HEK293 (cell line): ENCODE data around the gene MRPS18A.

Experiments
- GLIS2 ChIP-seq: fragments of 450-650 bp; formaldehyde crosslinking; IDR thresholded peaks from 2 replicates; pipeline ENCODE4 v1.5.1; 2016; ENCODE audit warnings: missing biosample characterization, missing genetic modification characterization
- HOXA7 ChIP-seq: sonication (generic); formaldehyde crosslinking; IDR thresholded peaks from 2 replicates; pipeline ENCODE4 v1.8.1; 2022; ENCODE audit warnings: missing genetic modification reagents, borderline replicate concordance
- HOXC10 ChIP-seq: sonication (generic); formaldehyde crosslinking; IDR thresholded peaks from 2 replicates; pipeline ENCODE4 v1.8.1; 2023; ENCODE audit warnings: mild to moderate bottlenecking, missing genetic modification reagents
- KLF8 ChIP-seq: fragments of 450-650 bp; formaldehyde crosslinking; IDR thresholded peaks from 2 replicates; pipeline ENCODE4 v1.5.1; 2016; ENCODE audit warnings: missing biosample characterization, missing genetic modification characterization
- MYNN ChIP-seq: fragments of 450-650 bp; formaldehyde crosslinking; IDR thresholded peaks from 2 replicates; pipeline ENCODE4 v1.5.1; 2016; ENCODE audit warnings: missing biosample characterization, missing genetic modification characterization, borderline replicate concordance
- RBAK ChIP-seq: fragments of 450-650 bp; formaldehyde crosslinking; IDR thresholded peaks from 2 replicates; pipeline ENCODE4 v1.5.1; 2016; ENCODE audit warnings: missing biosample characterization, missing genetic modification characterization
- SP2 ChIP-seq: fragments of 450-650 bp; formaldehyde crosslinking; IDR thresholded peaks from 2 replicates; pipeline ENCODE4 v1.5.1; 2016; ENCODE audit warnings: missing biosample characterization, missing genetic modification characterization
- SP7 ChIP-seq: fragments of 450-650 bp; formaldehyde crosslinking; IDR thresholded peaks from 2 replicates; pipeline ENCODE4 v1.5.1; 2016; ENCODE audit warnings: missing biosample characterization, missing genetic modification characterization
- TRIM28 ChIP-seq: IDR thresholded peaks from 2 replicates; pipeline ENCODE4 v1.6.1; 2011; ENCODE audit warnings: low read length, control low read depth, borderline replicate concordance
- ZBTB21 ChIP-seq: fragments of 450-650 bp; formaldehyde crosslinking; IDR thresholded peaks from 2 replicates; pipeline ENCODE4 v1.5.1; 2017; ENCODE audit warnings: missing biosample characterization, missing genetic modification characterization
- ZBTB48 ChIP-seq: fragments of 450-650 bp; formaldehyde crosslinking; IDR thresholded peaks from 2 replicates; pipeline ENCODE4 v1.5.1; 2016; ENCODE audit warnings: missing biosample characterization, missing genetic modification characterization
- ZNF112 ChIP-seq: fragments of 450-650 bp; formaldehyde crosslinking; IDR thresholded peaks from 2 replicates; pipeline ENCODE4 v1.5.0; 2017; ENCODE audit warnings: missing biosample characterization, missing genetic modification characterization
- ZNF114 ChIP-seq: fragments of 450-650 bp; formaldehyde crosslinking; IDR thresholded peaks from 2 replicates; pipeline ENCODE4 v1.5.0; 2017; ENCODE audit warnings: missing biosample characterization, missing genetic modification characterization
- ZNF155 ChIP-seq: fragments of 450-650 bp; formaldehyde crosslinking; IDR thresholded peaks from 2 replicates; pipeline ENCODE4 v1.5.1; 2016; ENCODE audit warnings: missing biosample characterization, missing genetic modification characterization
- ZNF214 ChIP-seq: fragments of 450-650 bp; formaldehyde crosslinking; IDR thresholded peaks from 2 replicates; pipeline ENCODE4 v1.5.1; 2017; ENCODE audit warnings: missing biosample characterization, mild to moderate bottlenecking, missing genetic modification characterization, borderline replicate concordance
- ZNF23 ChIP-seq: fragments of 450-650 bp; formaldehyde crosslinking; IDR thresholded peaks from 2 replicates; pipeline ENCODE4 v1.5.1; 2016; ENCODE audit warnings: missing biosample characterization, missing genetic modification characterization, borderline replicate concordance
- ZNF292 ChIP-seq: fragments of 450-650 bp; formaldehyde crosslinking; IDR thresholded peaks from 2 replicates; pipeline ENCODE4 v1.5.1; 2016; ENCODE audit warnings: low read depth, missing biosample characterization, missing genetic modification characterization, borderline replicate concordance
- ZNF501 ChIP-seq: fragments of 450-650 bp; formaldehyde crosslinking; IDR thresholded peaks from 2 replicates; pipeline ENCODE4 v1.5.1; 2016; ENCODE audit warnings: missing biosample characterization, missing genetic modification characterization
- ZNF530 ChIP-seq: fragments of 450-650 bp; formaldehyde crosslinking; IDR thresholded peaks from 2 replicates; pipeline ENCODE4 v1.5.1; 2016; ENCODE audit warnings: low read depth, missing biosample characterization, missing genetic modification characterization
- ZNF549 ChIP-seq: fragments of 450-650 bp; IDR thresholded peaks from 2 replicates; pipeline ENCODE4 v1.5.1; 2018; ENCODE audit warnings: missing biosample characterization, missing genetic modification characterization, mild to moderate bottlenecking, inconsistent platforms, moderate library complexity
- ZNF626 ChIP-seq: fragments of 450-650 bp; sonication (Bioruptor Pico); formaldehyde crosslinking; IDR thresholded peaks from 2 replicates; pipeline ENCODE4 v1.5.1; 2018; ENCODE audit warnings: missing biosample characterization, missing genetic modification characterization, inconsistent platforms
- ZNF664 ChIP-seq: fragments of 450-650 bp; formaldehyde crosslinking; IDR thresholded peaks from 2 replicates; pipeline ENCODE4 v1.5.1; 2016; ENCODE audit warnings: missing biosample characterization, missing genetic modification characterization
- ZNF776 ChIP-seq: fragments of 450-650 bp; formaldehyde crosslinking; IDR thresholded peaks from 2 replicates; pipeline ENCODE4 v1.5.0; 2017; ENCODE audit warnings: missing biosample characterization, missing genetic modification characterization, borderline replicate concordance
- ZNF791 ChIP-seq: fragments of 450-650 bp; formaldehyde crosslinking; IDR thresholded peaks from 2 replicates; pipeline ENCODE4 v1.5.1; 2016; ENCODE audit warnings: missing biosample characterization, missing genetic modification characterization
- ZNF792 ChIP-seq: fragments of 450-650 bp; formaldehyde crosslinking; IDR thresholded peaks from 2 replicates; pipeline ENCODE4 v1.5.1; 2016; ENCODE audit warnings: missing biosample characterization, missing genetic modification characterization
- ZSCAN16 ChIP-seq: fragments of 450-650 bp; formaldehyde crosslinking; IDR thresholded peaks from 2 replicates; pipeline ENCODE4 v1.5.1; 2016; ENCODE audit warnings: missing biosample characterization, missing genetic modification characterization
- TF ChIP-seq, protein P1 (sequence below): fragments of 450-650 bp; formaldehyde crosslinking; IDR thresholded peaks from 2 replicates; pipeline ENCODE4 v1.5.1; 2016; ENCODE audit warnings: missing biosample characterization, missing genetic modification characterization
- TF ChIP-seq, protein P2 (sequence below): fragments of 450-650 bp; formaldehyde crosslinking; IDR thresholded peaks from 2 replicates; pipeline ENCODE4 v1.5.1; 2016; ENCODE audit warnings: missing biosample characterization, missing genetic modification characterization
- TF ChIP-seq, protein P3 (sequence below): fragments of 450-650 bp; formaldehyde crosslinking; IDR thresholded peaks from 2 replicates; pipeline ENCODE4 v1.5.1; 2016; ENCODE audit warnings: missing biosample characterization, missing genetic modification characterization, low read depth
- TF ChIP-seq, protein P4 (sequence below): fragments of 450-650 bp; formaldehyde crosslinking; IDR thresholded peaks from 2 replicates; pipeline ENCODE4 v1.5.1; 2016; ENCODE audit warnings: missing biosample characterization, missing genetic modification characterization
- TF ChIP-seq, protein P5 (sequence below): fragments of 450-650 bp; formaldehyde crosslinking; IDR thresholded peaks from 2 replicates; pipeline ENCODE4 v1.5.1; 2016; ENCODE audit warnings: missing biosample characterization, missing genetic modification characterization, borderline replicate concordance

Gene MRPS18A

DNA sequence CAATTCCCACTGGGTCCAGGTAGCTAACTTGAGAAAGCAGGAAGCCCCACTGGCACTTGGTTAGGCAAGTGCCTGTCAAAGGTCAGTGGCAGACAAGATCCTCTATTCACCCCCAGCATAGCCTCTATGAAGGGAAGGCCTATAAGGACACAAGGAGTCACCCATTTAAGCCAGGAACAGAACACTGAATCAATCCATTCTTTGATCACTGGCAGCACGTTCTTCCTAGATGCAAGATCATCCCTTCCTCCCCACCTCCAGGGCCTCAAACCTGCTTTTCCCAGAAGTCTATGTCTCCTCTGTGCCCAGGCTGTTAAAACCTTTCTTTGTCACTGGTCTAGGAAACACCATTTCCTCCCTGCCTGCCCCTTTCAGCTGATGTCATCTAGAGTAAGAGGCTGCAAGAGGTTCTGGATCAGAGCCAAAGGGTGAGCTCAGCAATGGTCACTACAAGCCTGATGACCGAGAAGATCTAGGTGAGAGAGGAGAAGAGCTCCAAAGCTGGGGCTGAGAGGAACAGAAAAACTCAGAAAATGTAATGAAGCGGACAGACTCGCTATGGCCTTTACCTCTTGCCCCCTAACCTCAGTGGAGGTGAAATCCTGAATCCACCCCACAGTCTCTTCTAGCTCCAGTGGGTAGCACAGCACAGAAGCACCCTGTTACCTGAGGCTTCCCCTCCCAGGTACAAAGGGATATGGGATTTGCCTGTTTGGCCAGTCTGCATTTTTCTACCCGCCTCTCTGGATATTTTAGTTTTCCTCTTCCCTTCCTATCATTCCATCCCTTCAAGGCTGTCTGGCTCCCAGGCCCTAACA lies 60.4 kb downstream of the MRPS18A start (continued):
- TF ChIP-seq, protein P1, sequence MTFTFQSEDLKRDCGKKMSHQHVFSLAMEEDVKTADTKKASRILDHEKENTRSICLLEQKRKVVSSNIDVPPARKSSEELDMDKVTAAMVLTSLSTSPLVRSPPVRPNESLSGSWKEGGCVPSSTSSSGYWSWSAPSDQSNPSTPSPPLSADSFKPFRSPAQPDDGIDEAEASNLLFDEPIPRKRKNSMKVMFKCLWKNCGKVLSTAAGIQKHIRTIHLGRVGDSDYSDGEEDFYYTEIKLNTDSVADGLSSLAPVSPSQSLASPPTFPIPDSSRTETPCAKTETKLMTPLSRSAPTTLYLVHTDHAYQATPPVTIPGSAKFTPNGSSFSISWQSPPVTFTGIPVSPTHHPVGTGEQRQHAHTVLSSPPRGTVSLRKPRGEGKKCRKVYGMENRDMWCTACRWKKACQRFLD (tag by site-specific recombination), result no peak
- TF ChIP-seq ZBTB21 (peak; percentile 87), SP7 (tag by site-specific recombination) (peak; percentile 85), ZNF549 (tag by site-specific recombination) (no peak), SP2 (no peak), ZNF112 (tag by site-specific recombination) (no peak), HOXC10 (CRISPR knock-in tag) (no peak), ZNF214 (tag by site-specific recombination) (no peak), GLIS2 (tag by site-specific recombination) (no peak), ZNF791 (tag by site-specific recombination) (no peak), ZNF23 (tag by site-specific recombination) (no peak), ZNF664 (tag by site-specific recombination) (no peak), ZSCAN16 (tag by site-specific recombination) (no peak), RBAK (tag by site-specific recombination) (no peak), ZNF292 (tag by site-specific recombination) (no peak), TRIM28 (peak; percentile 76; the same call in 1 of the 2 replicates), ZNF114 (tag by site-specific recombination) (no peak), KLF8 (tag by site-specific recombination) (peak; percentile 31; the same call in 1 of the 2 replicates), ZNF155 (tag by site-specific recombination) (no peak), ZNF626 (no peak), HOXA7 (CRISPR knock-in tag) (no peak), ZNF501 (tag by site-specific recombination) (no peak), ZBTB48 (no peak), ZNF530 (tag by site-specific recombination) (no peak), ZNF792 (tag by site-specific recombination) (no peak), ZNF776 (tag by site-specific recombination) (no peak), MYNN (tag by site-specific recombination) (no peak)
- TF ChIP-seq, protein P2, sequence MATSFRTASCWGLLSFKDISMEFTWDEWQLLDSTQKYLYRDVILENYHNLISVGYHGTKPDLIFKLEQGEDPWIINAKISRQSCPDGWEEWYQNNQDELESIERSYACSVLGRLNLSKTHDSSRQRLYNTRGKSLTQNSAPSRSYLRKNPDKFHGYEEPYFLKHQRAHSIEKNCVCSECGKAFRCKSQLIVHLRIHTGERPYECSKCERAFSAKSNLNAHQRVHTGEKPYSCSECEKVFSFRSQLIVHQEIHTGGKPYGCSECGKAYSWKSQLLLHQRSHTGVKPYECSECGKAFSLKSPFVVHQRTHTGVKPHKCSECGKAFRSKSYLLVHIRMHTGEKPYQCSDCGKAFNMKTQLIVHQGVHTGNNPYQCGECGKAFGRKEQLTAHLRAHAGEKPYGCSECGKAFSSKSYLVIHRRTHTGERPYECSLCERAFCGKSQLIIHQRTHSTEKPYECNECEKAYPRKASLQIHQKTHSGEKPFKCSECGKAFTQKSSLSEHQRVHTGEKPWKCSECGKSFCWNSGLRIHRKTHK (tag by site-specific recombination), result no peak
- TF ChIP-seq, protein P3, sequence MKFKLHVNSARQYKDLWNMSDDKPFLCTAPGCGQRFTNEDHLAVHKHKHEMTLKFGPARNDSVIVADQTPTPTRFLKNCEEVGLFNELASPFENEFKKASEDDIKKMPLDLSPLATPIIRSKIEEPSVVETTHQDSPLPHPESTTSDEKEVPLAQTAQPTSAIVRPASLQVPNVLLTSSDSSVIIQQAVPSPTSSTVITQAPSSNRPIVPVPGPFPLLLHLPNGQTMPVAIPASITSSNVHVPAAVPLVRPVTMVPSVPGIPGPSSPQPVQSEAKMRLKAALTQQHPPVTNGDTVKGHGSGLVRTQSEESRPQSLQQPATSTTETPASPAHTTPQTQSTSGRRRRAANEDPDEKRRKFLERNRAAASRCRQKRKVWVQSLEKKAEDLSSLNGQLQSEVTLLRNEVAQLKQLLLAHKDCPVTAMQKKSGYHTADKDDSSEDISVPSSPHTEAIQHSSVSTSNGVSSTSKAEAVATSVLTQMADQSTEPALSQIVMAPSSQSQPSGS, result peak; percentile 95
- TF ChIP-seq, protein P4, sequence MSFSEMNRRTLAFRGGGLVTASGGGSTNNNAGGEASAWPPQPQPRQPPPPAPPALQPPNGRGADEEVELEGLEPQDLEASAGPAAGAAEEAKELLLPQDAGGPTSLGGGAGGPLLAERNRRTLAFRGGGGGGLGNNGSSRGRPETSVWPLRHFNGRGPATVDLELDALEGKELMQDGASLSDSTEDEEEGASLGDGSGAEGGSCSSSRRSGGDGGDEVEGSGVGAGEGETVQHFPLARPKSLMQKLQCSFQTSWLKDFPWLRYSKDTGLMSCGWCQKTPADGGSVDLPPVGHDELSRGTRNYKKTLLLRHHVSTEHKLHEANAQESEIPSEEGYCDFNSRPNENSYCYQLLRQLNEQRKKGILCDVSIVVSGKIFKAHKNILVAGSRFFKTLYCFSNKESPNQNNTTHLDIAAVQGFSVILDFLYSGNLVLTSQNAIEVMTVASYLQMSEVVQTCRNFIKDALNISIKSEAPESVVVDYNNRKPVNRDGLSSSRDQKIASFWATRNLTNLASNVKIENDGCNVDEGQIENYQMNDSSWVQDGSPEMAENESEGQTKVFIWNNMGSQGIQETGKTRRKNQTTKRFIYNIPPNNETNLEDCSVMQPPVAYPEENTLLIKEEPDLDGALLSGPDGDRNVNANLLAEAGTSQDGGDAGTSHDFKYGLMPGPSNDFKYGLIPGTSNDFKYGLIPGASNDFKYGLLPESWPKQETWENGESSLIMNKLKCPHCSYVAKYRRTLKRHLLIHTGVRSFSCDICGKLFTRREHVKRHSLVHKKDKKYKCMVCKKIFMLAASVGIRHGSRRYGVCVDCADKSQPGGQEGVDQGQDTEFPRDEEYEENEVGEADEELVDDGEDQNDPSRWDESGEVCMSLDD (tag by site-specific recombination), result no peak
- TF ChIP-seq, protein P5, sequence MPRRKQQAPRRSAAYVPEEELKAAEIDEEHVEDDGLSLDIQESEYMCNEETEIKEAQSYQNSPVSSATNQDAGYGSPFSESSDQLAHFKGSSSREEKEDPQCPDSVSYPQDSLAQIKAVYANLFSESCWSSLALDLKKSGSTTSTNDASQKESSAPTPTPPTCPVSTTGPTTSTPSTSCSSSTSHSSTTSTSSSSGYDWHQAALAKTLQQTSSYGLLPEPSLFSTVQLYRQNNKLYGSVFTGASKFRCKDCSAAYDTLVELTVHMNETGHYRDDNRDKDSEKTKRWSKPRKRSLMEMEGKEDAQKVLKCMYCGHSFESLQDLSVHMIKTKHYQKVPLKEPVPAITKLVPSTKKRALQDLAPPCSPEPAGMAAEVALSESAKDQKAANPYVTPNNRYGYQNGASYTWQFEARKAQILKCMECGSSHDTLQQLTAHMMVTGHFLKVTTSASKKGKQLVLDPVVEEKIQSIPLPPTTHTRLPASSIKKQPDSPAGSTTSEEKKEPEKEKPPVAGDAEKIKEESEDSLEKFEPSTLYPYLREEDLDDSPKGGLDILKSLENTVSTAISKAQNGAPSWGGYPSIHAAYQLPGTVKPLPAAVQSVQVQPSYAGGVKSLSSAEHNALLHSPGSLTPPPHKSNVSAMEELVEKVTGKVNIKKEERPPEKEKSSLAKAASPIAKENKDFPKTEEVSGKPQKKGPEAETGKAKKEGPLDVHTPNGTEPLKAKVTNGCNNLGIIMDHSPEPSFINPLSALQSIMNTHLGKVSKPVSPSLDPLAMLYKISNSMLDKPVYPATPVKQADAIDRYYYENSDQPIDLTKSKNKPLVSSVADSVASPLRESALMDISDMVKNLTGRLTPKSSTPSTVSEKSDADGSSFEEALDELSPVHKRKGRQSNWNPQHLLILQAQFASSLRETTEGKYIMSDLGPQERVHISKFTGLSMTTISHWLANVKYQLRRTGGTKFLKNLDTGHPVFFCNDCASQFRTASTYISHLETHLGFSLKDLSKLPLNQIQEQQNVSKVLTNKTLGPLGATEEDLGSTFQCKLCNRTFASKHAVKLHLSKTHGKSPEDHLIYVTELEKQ, result no peak
